SK-N-SH treated with all-trans-retinoic acid at 6 μM for 48 hours (cell line): ENCODE data around the gene CALM3.

Source experiments
- ATAC-seq: fragments of 200-7000 bp; cut with Tn5 transposase; 3 replicates; pipeline ENCODE4 v1.9.1; 2020; ENCODE audit warnings: mild to moderate bottlenecking, moderate library complexity
- ARNTL ChIP-seq: fragments of 450-650 bp; formaldehyde crosslinking; IDR thresholded peaks from 2 replicates; pipeline ENCODE4 v1.5.0; 2020; ENCODE audit warnings: low read depth, mild to moderate bottlenecking, moderate library complexity, borderline replicate concordance
- BACH2 ChIP-seq: fragments of 250-450 bp; sonication (Bioruptor Pico); IDR thresholded peaks from 2 replicates; pipeline ENCODE4 v1.9.0; 2021; ENCODE audit warnings: mild to moderate bottlenecking, borderline replicate concordance
- CSDC2 ChIP-seq: fragments of 250-450 bp; sonication (Bioruptor Pico); IDR thresholded peaks from 2 replicates; pipeline ENCODE4 v1.5.0; 2020; ENCODE audit warnings: mild to moderate bottlenecking, moderate library complexity
- ESRRG ChIP-seq: fragments of 250-450 bp; sonication (Bioruptor Pico); IDR thresholded peaks from 2 replicates; pipeline ENCODE4 v1.6.1; 2021; ENCODE audit warnings: mild to moderate bottlenecking
- GLIS3 ChIP-seq: fragments of 250-450 bp; sonication (Bioruptor Pico); IDR thresholded peaks from 2 replicates; pipeline ENCODE4 v1.5.0; 2020; ENCODE audit warnings: mild to moderate bottlenecking, moderate library complexity
- ISL1 ChIP-seq: fragments of 250-450 bp; sonication (Bioruptor Pico); IDR thresholded peaks from 2 replicates; pipeline ENCODE4 v2.1.2; 2022; ENCODE audit warnings: mild to moderate bottlenecking, moderate library complexity
- OSR1 ChIP-seq: fragments of 250-450 bp; sonication (Bioruptor Pico); IDR thresholded peaks from 2 replicates; pipeline ENCODE4 v1.8.0; 2022; ENCODE audit warnings: moderate library complexity, mild to moderate bottlenecking, inconsistent platforms
- PPARA ChIP-seq: fragments of 250-450 bp; sonication (Bioruptor Pico); IDR thresholded peaks from 2 replicates; pipeline ENCODE4 v1.5.0; 2020; ENCODE audit warnings: mild to moderate bottlenecking, borderline replicate concordance
- RARB ChIP-seq: fragments of 250-450 bp; sonication (Bioruptor Pico); IDR thresholded peaks from 2 replicates; pipeline ENCODE4 v1.8.0; 2021; ENCODE audit warnings: mild to moderate bottlenecking, moderate library complexity
- SNAI2 ChIP-seq: fragments of 250-450 bp; sonication (Bioruptor Pico); IDR thresholded peaks from 2 replicates; pipeline ENCODE4 v1.5.0; 2020; ENCODE audit warnings: mild to moderate bottlenecking, moderate library complexity
- TCF4 ChIP-seq: fragments of 250-450 bp; sonication (Bioruptor Pico); IDR thresholded peaks from 2 replicates; pipeline ENCODE4 v1.8.0; 2021; ENCODE audit warnings: mild to moderate bottlenecking, moderate library complexity, borderline replicate concordance
- TOX ChIP-seq: fragments of 250-450 bp; sonication (Bioruptor Pico); IDR thresholded peaks from 2 replicates; pipeline ENCODE4 v1.8.0; 2021; ENCODE audit warnings: mild to moderate bottlenecking, moderate library complexity, borderline replicate concordance
- ZC3H10 ChIP-seq: fragments of 250-450 bp; sonication (Bioruptor Pico); IDR thresholded peaks from 2 replicates; pipeline ENCODE4 v1.5.1; 2021; ENCODE audit warnings: mild to moderate bottlenecking, moderate library complexity
- ZFP30 ChIP-seq: fragments of 450-650 bp; formaldehyde crosslinking; IDR thresholded peaks from 2 replicates; pipeline ENCODE4 v1.5.0; 2022; ENCODE audit warnings: mild to moderate bottlenecking, moderate library complexity
- ZNF565 ChIP-seq: fragments of 450-650 bp; formaldehyde crosslinking; conservative IDR thresholded peaks from 2 replicates; pipeline ENCODE4 v1.5.0; 2020; ENCODE audit warnings: low read depth, mild to moderate bottlenecking, moderate library complexity
- ZNF70 ChIP-seq: fragments of 450-650 bp; formaldehyde crosslinking; IDR thresholded peaks from 2 replicates; pipeline ENCODE4 v1.5.0; 2020; ENCODE audit warnings: mild to moderate bottlenecking, moderate library complexity
- ZNF8 ChIP-seq: fragments of 450-650 bp; formaldehyde crosslinking; IDR thresholded peaks from 2 replicates; pipeline ENCODE4 v1.5.0; 2020; ENCODE audit warnings: mild to moderate bottlenecking, moderate library complexity
- TF ChIP-seq, protein P1 (sequence below): fragments of 250-450 bp; sonication (Bioruptor Pico); IDR thresholded peaks from 2 replicates; pipeline ENCODE4 v1.5.1; 2021; ENCODE audit warnings: mild to moderate bottlenecking, moderate library complexity
- TF ChIP-seq, protein P2 (sequence below): fragments of 250-450 bp; sonication (Bioruptor Pico); IDR thresholded peaks from 2 replicates; pipeline ENCODE4 v1.5.1; 2020; ENCODE audit warnings: low read depth, mild to moderate bottlenecking, moderate library complexity
- TF ChIP-seq, protein P3 (sequence below): fragments of 250-450 bp; sonication (Bioruptor Pico); IDR thresholded peaks from 2 replicates; pipeline ENCODE4 v1.5.0; 2020; ENCODE audit warnings: mild to moderate bottlenecking, moderate library complexity
- TF ChIP-seq, protein P4 (sequence below): fragments of 250-450 bp; sonication (Bioruptor Pico); IDR thresholded peaks from 2 replicates; pipeline ENCODE4 v1.8.0; 2020; ENCODE audit warnings: mild to moderate bottlenecking, moderate library complexity, borderline replicate concordance
- TF ChIP-seq, protein P5 (sequence below): fragments of 250-450 bp; sonication (Bioruptor Pico); IDR thresholded peaks from 2 replicates; pipeline ENCODE4 v1.8.0; 2021; ENCODE audit warnings: low read depth, mild to moderate bottlenecking, moderate library complexity, borderline replicate concordance

Gene CALM3

DNA sequence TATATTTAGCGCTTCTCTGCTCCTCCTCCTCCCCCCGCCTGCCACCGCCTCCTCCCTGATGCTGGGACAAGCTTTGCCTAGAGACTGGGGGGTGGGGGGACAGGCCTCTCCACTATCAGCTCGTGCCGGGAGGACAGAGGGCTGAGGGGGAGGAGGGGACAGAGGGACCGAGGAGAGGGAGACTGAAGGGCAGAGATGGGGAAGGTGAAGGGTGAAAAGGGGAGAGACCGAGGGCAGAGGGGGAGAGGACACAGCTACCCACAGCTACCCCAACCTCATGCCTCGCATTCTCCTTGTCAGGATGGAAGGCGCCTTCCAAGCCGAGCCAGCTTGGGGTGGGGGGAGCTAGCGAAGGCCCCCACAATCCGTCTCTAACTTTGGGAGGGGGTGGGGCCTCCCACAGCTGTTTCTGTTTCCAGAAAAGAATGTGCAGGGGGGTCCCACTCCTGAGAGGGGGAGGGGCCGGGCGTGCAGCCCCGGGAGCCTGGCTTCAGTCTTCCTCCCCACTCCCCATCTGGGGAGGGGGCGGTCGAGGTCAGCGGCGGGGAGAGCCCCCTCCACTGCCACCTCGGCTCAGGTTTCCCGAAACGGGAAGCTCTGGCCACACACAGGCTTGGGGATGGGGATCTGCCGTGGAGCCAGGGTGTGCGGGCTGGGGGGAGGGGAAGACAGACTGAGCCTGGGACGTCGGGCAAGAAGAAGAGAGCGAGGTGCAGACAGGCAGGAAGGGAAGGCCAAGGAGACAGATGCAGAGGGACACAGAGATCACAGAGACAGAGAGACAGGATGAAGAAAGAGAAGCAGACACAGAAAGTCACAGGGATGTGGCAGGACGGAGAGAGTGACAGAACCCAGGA lies 58.2 kb downstream of the CALM3 start:
- peak; percentile 9 for ATAC-seq
- no peak for TF ChIP-seq ZFP30
- no peak for TF ChIP-seq ZC3H10 (CRISPR knock-in tag)
- TF ChIP-seq ZNF565 (CRISPR knock-in tag): no peak
- TF ChIP-seq ZNF70 (CRISPR knock-in tag): no peak
- TF ChIP-seq CSDC2 (CRISPR knock-in tag): no peak
- TF ChIP-seq ARNTL: no peak
- TF ChIP-seq BACH2 (CRISPR knock-in tag): no peak
- TF ChIP-seq ESRRG: no peak
- TF ChIP-seq ISL1 (CRISPR knock-in tag): no peak
- TF ChIP-seq, protein P1, sequence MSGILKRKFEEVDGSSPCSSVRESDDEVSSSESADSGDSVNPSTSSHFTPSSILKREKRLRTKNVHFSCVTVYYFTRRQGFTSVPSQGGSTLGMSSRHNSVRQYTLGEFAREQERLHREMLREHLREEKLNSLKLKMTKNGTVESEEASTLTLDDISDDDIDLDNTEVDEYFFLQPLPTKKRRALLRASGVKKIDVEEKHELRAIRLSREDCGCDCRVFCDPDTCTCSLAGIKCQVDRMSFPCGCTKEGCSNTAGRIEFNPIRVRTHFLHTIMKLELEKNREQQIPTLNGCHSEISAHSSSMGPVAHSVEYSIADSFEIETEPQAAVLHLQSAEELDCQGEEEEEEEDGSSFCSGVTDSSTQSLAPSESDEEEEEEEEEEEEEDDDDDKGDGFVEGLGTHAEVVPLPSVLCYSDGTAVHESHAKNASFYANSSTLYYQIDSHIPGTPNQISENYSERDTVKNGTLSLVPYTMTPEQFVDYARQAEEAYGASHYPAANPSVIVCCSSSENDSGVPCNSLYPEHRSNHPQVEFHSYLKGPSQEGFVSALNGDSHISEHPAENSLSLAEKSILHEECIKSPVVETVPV (CRISPR knock-in tag): no peak
- TF ChIP-seq, protein P2, sequence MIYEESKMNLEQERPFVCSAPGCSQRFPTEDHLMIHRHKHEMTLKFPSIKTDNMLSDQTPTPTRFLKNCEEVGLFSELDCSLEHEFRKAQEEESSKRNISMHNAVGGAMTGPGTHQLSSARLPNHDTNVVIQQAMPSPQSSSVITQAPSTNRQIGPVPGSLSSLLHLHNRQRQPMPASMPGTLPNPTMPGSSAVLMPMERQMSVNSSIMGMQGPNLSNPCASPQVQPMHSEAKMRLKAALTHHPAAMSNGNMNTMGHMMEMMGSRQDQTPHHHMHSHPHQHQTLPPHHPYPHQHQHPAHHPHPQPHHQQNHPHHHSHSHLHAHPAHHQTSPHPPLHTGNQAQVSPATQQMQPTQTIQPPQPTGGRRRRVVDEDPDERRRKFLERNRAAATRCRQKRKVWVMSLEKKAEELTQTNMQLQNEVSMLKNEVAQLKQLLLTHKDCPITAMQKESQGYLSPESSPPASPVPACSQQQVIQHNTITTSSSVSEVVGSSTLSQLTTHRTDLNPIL (CRISPR knock-in tag): no peak
- no peak for TF ChIP-seq TOX
- no peak for TF ChIP-seq ZNF8
- no peak for TF ChIP-seq PPARA
- TF ChIP-seq OSR1 (CRISPR knock-in tag): no peak
- TF ChIP-seq, protein P3, sequence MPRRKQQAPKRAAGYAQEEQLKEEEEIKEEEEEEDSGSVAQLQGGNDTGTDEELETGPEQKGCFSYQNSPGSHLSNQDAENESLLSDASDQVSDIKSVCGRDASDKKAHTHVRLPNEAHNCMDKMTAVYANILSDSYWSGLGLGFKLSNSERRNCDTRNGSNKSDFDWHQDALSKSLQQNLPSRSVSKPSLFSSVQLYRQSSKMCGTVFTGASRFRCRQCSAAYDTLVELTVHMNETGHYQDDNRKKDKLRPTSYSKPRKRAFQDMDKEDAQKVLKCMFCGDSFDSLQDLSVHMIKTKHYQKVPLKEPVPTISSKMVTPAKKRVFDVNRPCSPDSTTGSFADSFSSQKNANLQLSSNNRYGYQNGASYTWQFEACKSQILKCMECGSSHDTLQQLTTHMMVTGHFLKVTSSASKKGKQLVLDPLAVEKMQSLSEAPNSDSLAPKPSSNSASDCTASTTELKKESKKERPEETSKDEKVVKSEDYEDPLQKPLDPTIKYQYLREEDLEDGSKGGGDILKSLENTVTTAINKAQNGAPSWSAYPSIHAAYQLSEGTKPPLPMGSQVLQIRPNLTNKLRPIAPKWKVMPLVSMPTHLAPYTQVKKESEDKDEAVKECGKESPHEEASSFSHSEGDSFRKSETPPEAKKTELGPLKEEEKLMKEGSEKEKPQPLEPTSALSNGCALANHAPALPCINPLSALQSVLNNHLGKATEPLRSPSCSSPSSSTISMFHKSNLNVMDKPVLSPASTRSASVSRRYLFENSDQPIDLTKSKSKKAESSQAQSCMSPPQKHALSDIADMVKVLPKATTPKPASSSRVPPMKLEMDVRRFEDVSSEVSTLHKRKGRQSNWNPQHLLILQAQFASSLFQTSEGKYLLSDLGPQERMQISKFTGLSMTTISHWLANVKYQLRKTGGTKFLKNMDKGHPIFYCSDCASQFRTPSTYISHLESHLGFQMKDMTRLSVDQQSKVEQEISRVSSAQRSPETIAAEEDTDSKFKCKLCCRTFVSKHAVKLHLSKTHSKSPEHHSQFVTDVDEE (CRISPR knock-in tag): no peak
- no peak for TF ChIP-seq RARB (CRISPR knock-in tag)
- TF ChIP-seq SNAI2 (CRISPR knock-in tag): no peak
- TF ChIP-seq TCF4 (CRISPR knock-in tag): no peak

DNA sequence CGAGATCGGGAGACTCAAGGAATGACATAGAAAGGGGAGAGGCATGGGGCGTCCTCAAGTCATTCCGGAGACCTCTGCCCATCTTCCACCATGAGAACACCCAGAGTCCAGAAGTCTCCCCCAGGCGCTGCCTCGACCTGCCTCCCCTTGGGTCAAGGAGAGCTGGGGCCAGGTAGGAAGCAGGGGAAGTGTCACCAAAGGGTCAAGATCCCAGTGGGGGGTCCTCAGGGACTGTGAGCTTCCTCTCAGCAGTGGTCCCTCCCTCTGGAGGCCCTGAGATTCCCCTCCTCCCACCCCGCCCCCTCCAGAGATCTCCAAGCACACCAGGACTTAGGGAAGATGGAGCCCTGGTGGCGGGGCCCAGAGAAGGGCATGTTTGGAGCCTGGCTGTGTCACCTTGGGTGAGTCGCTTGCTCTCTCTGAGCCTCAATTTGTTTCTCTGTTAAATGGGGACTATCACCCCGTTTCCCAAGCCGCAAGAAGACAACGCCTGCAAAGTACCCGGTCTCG lies 58.9 kb downstream of the CALM3 start:
- TF ChIP-seq ZNF70 (CRISPR knock-in tag): no peak
- no peak for TF ChIP-seq TOX
- no peak for TF ChIP-seq GLIS3 (CRISPR knock-in tag)
- TF ChIP-seq, protein P4, sequence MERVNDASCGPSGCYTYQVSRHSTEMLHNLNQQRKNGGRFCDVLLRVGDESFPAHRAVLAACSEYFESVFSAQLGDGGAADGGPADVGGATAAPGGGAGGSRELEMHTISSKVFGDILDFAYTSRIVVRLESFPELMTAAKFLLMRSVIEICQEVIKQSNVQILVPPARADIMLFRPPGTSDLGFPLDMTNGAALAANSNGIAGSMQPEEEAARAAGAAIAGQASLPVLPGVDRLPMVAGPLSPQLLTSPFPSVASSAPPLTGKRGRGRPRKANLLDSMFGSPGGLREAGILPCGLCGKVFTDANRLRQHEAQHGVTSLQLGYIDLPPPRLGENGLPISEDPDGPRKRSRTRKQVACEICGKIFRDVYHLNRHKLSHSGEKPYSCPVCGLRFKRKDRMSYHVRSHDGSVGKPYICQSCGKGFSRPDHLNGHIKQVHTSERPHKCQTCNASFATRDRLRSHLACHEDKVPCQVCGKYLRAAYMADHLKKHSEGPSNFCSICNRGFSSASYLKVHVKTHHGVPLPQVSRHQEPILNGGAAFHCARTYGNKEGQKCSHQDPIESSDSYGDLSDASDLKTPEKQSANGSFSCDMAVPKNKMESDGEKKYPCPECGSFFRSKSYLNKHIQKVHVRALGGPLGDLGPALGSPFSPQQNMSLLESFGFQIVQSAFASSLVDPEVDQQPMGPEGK: no peak
- TF ChIP-seq, protein P5, sequence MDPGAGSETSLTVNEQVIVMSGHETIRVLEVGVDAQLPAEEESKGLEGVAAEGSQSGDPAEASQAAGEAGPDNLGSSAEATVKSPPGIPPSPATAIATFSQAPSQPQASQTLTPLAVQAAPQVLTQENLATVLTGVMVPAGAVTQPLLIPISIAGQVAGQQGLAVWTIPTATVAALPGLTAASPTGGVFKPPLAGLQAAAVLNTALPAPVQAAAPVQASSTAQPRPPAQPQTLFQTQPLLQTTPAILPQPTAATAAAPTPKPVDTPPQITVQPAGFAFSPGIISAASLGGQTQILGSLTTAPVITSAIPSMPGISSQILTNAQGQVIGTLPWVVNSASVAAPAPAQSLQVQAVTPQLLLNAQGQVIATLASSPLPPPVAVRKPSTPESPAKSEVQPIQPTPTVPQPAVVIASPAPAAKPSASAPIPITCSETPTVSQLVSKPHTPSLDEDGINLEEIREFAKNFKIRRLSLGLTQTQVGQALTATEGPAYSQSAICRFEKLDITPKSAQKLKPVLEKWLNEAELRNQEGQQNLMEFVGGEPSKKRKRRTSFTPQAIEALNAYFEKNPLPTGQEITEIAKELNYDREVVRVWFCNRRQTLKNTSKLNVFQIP: no peak
- TF ChIP-seq, protein P1 (CRISPR knock-in tag): no peak
- no peak for TF ChIP-seq ESRRG
- no peak for TF ChIP-seq ZNF8
- no peak for TF ChIP-seq ZNF565 (CRISPR knock-in tag)
- TF ChIP-seq, protein P3 (CRISPR knock-in tag): no peak
- TF ChIP-seq ARNTL: no peak
- TF ChIP-seq, protein P2 (CRISPR knock-in tag): no peak
- TF ChIP-seq RARB (CRISPR knock-in tag): no peak
- TF ChIP-seq CSDC2 (CRISPR knock-in tag): no peak
- ATAC-seq: peak; percentile 15
